Measurements from ENCODE around the gene ARHGAP8.

- TF ChIP-seq EP300 (IDR thresholded peaks at IDR 0.05) = no peak
- TF ChIP-seq MAZ (IDR thresholded peaks at IDR 0.05; ENCODE audit: borderline replicate concordance, low read depth, low read length) = no peak
- no peak for TF ChIP-seq CTCF (IDR thresholded peaks at IDR 0.05)
- TF ChIP-seq RFX5 (IDR thresholded peaks at IDR 0.05) = no peak
- TF ChIP-seq HEYL (CRISPR knock-in tag; IDR thresholded peaks at IDR 0.05) = no peak
- TF ChIP-seq, protein P1, sequence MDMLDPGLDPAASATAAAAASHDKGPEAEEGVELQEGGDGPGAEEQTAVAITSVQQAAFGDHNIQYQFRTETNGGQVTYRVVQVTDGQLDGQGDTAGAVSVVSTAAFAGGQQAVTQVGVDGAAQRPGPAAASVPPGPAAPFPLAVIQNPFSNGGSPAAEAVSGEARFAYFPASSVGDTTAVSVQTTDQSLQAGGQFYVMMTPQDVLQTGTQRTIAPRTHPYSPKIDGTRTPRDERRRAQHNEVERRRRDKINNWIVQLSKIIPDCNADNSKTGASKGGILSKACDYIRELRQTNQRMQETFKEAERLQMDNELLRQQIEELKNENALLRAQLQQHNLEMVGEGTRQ (IDR thresholded peaks at IDR 0.05) = no peak
- no peak for TF ChIP-seq POLR2A (IDR thresholded peaks at IDR 0.05; ENCODE audit: low read length)
- TF ChIP-seq FOSL2 (IDR thresholded peaks at IDR 0.05) = no peak
- TF ChIP-seq FOSL2 (CRISPR knock-in tag; IDR thresholded peaks at IDR 0.05) = no peak
Measured at GRCh38 chr22:44878483-44879300, 126.3 kb downstream of the ARHGAP8 start.

All from A549 (cell line).